ENCODE data around the gene PQBP1. TPM values are rescaled to one million over a fixed set of nuclear protein-coding genes. Genes with fewer than 3 reads are reported as not detected.

PQBP1 gene
- total RNA-seq, 1 donor from 2014 or later = 45.4 TPM

DNA sequence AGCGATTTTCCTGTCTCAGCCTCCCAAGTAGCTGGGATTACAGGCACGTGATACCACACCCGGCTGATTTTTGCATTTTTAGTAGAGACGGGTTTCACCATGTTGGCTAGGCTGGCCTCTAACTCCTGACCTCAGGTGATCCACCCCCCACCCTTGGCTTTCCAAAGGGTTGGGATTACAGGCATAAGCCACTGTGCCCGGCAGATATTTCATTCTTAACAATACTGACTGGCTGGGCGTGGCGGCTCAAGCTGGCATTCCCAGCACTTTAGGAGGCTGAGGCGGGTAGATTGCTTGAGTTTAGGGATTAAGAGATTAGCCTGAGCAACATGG is 1.3 kb downstream of the PQBP1 start:
- no peak overlapping the region for H3K4me3 ChIP-seq (ENCODE audit: low read length in 3 of 3)
- H3K9me3 ChIP-seq (ENCODE audit: control insufficient read depth in 3 of 3, low read length in 3 of 3) = no peaks in the 10 kb centered on the region
- H3K27ac ChIP-seq (ENCODE audit: low read depth, low read length) = no peak overlapping the region
- peaks cover 19 to 29% (median 22%) of the 10 kb centered on the region in 3 donors for H3K36me3 ChIP-seq (ENCODE audit: control insufficient read depth in 3 of 3, insufficient read depth in 3 of 3, low read length in 3 of 3)
- no peaks in the 10 kb centered on the region for H3K27me3 ChIP-seq (ENCODE audit: control insufficient read depth in 3 of 3, insufficient read depth in 3 of 3, low read length in 3 of 3)
- no peak overlapping the region for H3K9ac ChIP-seq (ENCODE audit: low read depth in 1 of 3, low read length in 3 of 3)
- peaks cover 10 to 19% (median 15%) of the 10 kb centered on the region in 3 donors for H3K4me1 ChIP-seq (ENCODE audit: control insufficient read depth in 3 of 3, insufficient read depth in 3 of 3, low read length in 3 of 3)

- H3K4me3 ChIP-seq (ENCODE audit: low read length in 3 of 3) = no peak overlapping the region
- H3K4me1 ChIP-seq (ENCODE audit: control insufficient read depth in 3 of 3, insufficient read depth in 3 of 3, low read length in 3 of 3) = peaks cover 10 to 19% (median 14%) of the 10 kb centered on the region in 3 donors
- no peak overlapping the region for H3K27ac ChIP-seq (ENCODE audit: low read depth, low read length)
- no peaks in the 10 kb centered on the region for H3K27me3 ChIP-seq (ENCODE audit: control insufficient read depth in 3 of 3, insufficient read depth in 3 of 3, low read length in 3 of 3)
- no peak overlapping the region for H3K9ac ChIP-seq (ENCODE audit: low read depth in 1 of 3, low read length in 3 of 3)
- H3K36me3 ChIP-seq (ENCODE audit: control insufficient read depth in 3 of 3, insufficient read depth in 3 of 3, low read length in 3 of 3) = peaks cover 19 to 29% (median 27%) of the 10 kb centered on the region in 3 donors
- H3K9me3 ChIP-seq (ENCODE audit: control insufficient read depth in 3 of 3, low read length in 3 of 3) = no peaks in the 10 kb centered on the region
Measured at GRCh38 chrX:48901069-48901468, 3.3 kb downstream of the PQBP1 start.

GRCh38 chrX:48902135-48902534 is 4.4 kb downstream of the PQBP1 start:
- Histone ChIP-seq H3K4me1 (ENCODE audit: control insufficient read depth in 3 of 3, insufficient read depth in 3 of 3, low read length in 3 of 3) (peaks cover 4 to 11% (median 7%) of the 10 kb centered on the region in 3 donors), H3K27ac (ENCODE audit: low read depth, low read length) (no peak overlapping the region), H3K9ac (ENCODE audit: low read depth in 1 of 3, low read length in 3 of 3) (no peak overlapping the region), H3K4me3 (ENCODE audit: low read length in 3 of 3) (no peak overlapping the region), H3K9me3 (ENCODE audit: control insufficient read depth in 3 of 3, low read length in 3 of 3) (no peaks in the 10 kb centered on the region), H3K36me3 (ENCODE audit: control insufficient read depth in 3 of 3, insufficient read depth in 3 of 3, low read length in 3 of 3) (peaks cover 19 to 31% (median 29%) of the 10 kb centered on the region in 3 donors), H3K27me3 (ENCODE audit: control insufficient read depth in 3 of 3, insufficient read depth in 3 of 3, low read length in 3 of 3) (no peaks in the 10 kb centered on the region)

DNA sequence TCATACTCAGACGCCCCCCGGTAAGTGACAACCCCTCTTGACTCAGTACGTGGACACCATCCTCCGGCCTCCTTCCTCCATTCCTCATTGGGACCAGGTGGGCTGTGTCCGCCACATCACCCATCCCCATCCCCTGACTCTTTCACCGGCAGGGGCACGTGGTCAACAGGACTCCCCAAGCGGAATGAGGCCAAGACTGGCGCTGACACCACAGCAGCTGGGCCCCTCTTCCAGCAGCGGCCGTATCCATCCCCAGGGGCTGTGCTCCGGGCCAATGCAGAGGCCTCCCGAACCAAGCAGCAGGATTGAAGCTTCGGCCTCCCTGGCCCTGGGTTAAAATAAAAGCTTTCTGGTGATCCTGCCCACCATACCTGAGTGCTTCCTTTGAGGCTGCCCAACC is 5.0 kb downstream of the PQBP1 start:
- Histone ChIP-seq H3K36me3 (ENCODE audit: control insufficient read depth in 3 of 3, insufficient read depth in 3 of 3, low read length in 3 of 3) (peaks cover 19 to 31% (median 29%) of the 10 kb centered on the region in 3 donors), H3K27me3 (ENCODE audit: control insufficient read depth in 3 of 3, insufficient read depth in 3 of 3, low read length in 3 of 3) (no peaks in the 10 kb centered on the region), H3K9me3 (ENCODE audit: control insufficient read depth in 3 of 3, low read length in 3 of 3) (no peaks in the 10 kb centered on the region), H3K4me1 (ENCODE audit: control insufficient read depth in 3 of 3, insufficient read depth in 3 of 3, low read length in 3 of 3) (peaks cover 4 to 11% (median 7%) of the 10 kb centered on the region in 3 donors), H3K27ac (ENCODE audit: low read depth, low read length) (no peak overlapping the region), H3K9ac (ENCODE audit: low read depth in 1 of 3, low read length in 3 of 3) (no peak overlapping the region), H3K4me3 (ENCODE audit: low read length in 3 of 3) (no peak overlapping the region)

GRCh38 chrX:48903290-48903689 is 5.6 kb downstream of the PQBP1 start:
- peaks cover 3 to 9% (median 6%) of the 10 kb centered on the region in 3 donors for H3K4me1 ChIP-seq (ENCODE audit: control insufficient read depth in 3 of 3, insufficient read depth in 3 of 3, low read length in 3 of 3)
- H3K36me3 ChIP-seq (ENCODE audit: control insufficient read depth in 3 of 3, insufficient read depth in 3 of 3, low read length in 3 of 3) = peaks cover 19 to 31% (median 29%) of the 10 kb centered on the region in 3 donors
- H3K9me3 ChIP-seq (ENCODE audit: control insufficient read depth in 3 of 3, low read length in 3 of 3) = no peaks in the 10 kb centered on the region
- no peak overlapping the region for H3K4me3 ChIP-seq (ENCODE audit: low read length in 3 of 3)
- H3K27ac ChIP-seq (ENCODE audit: low read depth, low read length) = no peak overlapping the region
- H3K27me3 ChIP-seq (ENCODE audit: control insufficient read depth in 3 of 3, insufficient read depth in 3 of 3, low read length in 3 of 3) = no peaks in the 10 kb centered on the region
- H3K9ac ChIP-seq (ENCODE audit: low read depth in 1 of 3, low read length in 3 of 3) = no peak overlapping the region

- no peaks in the 10 kb centered on the region for H3K9me3 ChIP-seq (ENCODE audit: control insufficient read depth in 3 of 3, low read length in 3 of 3)
- no peak overlapping the region for H3K9ac ChIP-seq (ENCODE audit: low read depth in 1 of 3, low read length in 3 of 3)
- no peak overlapping the region for H3K27ac ChIP-seq (ENCODE audit: low read depth, low read length)
- H3K36me3 ChIP-seq (ENCODE audit: control insufficient read depth in 3 of 3, insufficient read depth in 3 of 3, low read length in 3 of 3) = peaks cover 19 to 31% (median 29%) of the 10 kb centered on the region in 3 donors
- H3K4me3 ChIP-seq (ENCODE audit: low read length in 3 of 3) = no peak overlapping the region
- H3K4me1 ChIP-seq (ENCODE audit: control insufficient read depth in 3 of 3, insufficient read depth in 3 of 3, low read length in 3 of 3) = peaks cover 0 to 3% (median 0%) of the 10 kb centered on the region in 3 donors
- H3K27me3 ChIP-seq (ENCODE audit: control insufficient read depth in 3 of 3, insufficient read depth in 3 of 3, low read length in 3 of 3) = no peaks in the 10 kb centered on the region
Measured at GRCh38 chrX:48904180-48904579, 6.5 kb downstream of the PQBP1 start.

DNA sequence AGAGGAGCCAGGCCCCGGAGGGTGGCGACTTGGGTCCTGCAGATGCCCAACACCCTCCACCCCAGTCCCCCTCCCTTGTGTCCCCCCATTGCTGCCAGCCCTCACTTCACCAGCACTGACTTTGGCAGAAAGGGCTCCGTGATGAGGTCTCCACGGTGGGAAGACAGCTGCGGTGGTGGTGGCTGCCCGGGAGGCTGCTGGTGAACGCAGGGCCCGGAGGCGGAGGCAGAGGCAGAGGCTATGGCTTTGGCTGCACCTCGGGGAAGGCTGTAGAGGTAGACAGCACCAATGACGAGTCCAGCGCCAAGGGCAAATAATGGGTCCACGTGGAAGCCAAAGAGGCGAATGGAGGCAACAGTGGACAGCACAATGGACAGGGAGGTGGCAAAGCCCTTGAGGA is 6.9 kb downstream of the PQBP1 start:
- Histone ChIP-seq H3K36me3 (ENCODE audit: control insufficient read depth in 3 of 3, insufficient read depth in 3 of 3, low read length in 3 of 3) (peaks cover 19 to 31% (median 29%) of the 10 kb centered on the region in 3 donors), H3K4me1 (ENCODE audit: control insufficient read depth in 3 of 3, insufficient read depth in 3 of 3, low read length in 3 of 3) (no peaks in the 10 kb centered on the region), H3K9ac (ENCODE audit: low read depth in 1 of 3, low read length in 3 of 3) (no peak overlapping the region), H3K27me3 (ENCODE audit: control insufficient read depth in 3 of 3, insufficient read depth in 3 of 3, low read length in 3 of 3) (no peaks in the 10 kb centered on the region), H3K9me3 (ENCODE audit: control insufficient read depth in 3 of 3, low read length in 3 of 3) (no peaks in the 10 kb centered on the region), H3K4me3 (ENCODE audit: low read length in 3 of 3) (no peak overlapping the region), H3K27ac (ENCODE audit: low read depth, low read length) (no peak overlapping the region)

- no peak overlapping the region for H3K4me3 ChIP-seq (ENCODE audit: low read length in 3 of 3)
- H3K9ac ChIP-seq (ENCODE audit: low read depth in 1 of 3, low read length in 3 of 3) = no peak overlapping the region
- H3K36me3 ChIP-seq (ENCODE audit: control insufficient read depth in 3 of 3, insufficient read depth in 3 of 3, low read length in 3 of 3) = peaks cover 19 to 31% (median 29%) of the 10 kb centered on the region in 3 donors
- H3K27me3 ChIP-seq (ENCODE audit: control insufficient read depth in 3 of 3, insufficient read depth in 3 of 3, low read length in 3 of 3) = no peaks in the 10 kb centered on the region
- peaks cover 0 to under 1% (median 0%) of the 10 kb centered on the region in 3 donors for H3K4me1 ChIP-seq (ENCODE audit: control insufficient read depth in 3 of 3, insufficient read depth in 3 of 3, low read length in 3 of 3)
- no peak overlapping the region for H3K27ac ChIP-seq (ENCODE audit: low read depth, low read length)
- H3K9me3 ChIP-seq (ENCODE audit: control insufficient read depth in 3 of 3, low read length in 3 of 3) = no peaks in the 10 kb centered on the region
Measured at GRCh38 chrX:48905090-48905790, 7.5 kb downstream of the PQBP1 start.

DNA sequence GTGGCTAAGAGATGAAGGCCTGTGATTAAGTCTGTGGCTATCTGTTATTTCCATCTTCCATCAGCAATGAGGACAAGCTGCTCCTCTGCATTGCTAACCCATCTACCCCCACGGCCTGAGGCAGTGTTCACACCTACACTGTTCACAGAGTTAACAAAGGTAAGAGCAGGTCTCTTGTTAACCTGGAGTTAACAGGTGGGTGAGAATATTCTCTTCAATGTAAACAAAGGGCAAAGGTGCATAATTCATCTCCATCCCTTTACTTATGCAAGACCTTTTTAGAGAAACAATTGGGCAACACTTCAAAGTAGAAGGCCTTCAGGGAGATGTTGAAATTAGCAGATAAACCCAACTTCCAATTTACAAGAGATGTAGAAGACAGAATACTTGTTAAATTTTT is 10.9 kb downstream of the PQBP1 start:
- peaks cover 0 to 12% (median 6%) of the 10 kb centered on the region in 3 donors for H3K36me3 ChIP-seq (ENCODE audit: control insufficient read depth in 3 of 3, insufficient read depth in 3 of 3, low read length in 3 of 3)
- H3K4me3 ChIP-seq (ENCODE audit: low read length in 3 of 3) = no peak overlapping the region
- no peak overlapping the region for H3K9ac ChIP-seq (ENCODE audit: low read depth in 1 of 3, low read length in 3 of 3)
- H3K27me3 ChIP-seq (ENCODE audit: control insufficient read depth in 3 of 3, insufficient read depth in 3 of 3, low read length in 3 of 3) = no peaks in the 10 kb centered on the region
- no peaks in the 10 kb centered on the region for H3K9me3 ChIP-seq (ENCODE audit: control insufficient read depth in 3 of 3, low read length in 3 of 3)
- H3K27ac ChIP-seq (ENCODE audit: low read depth, low read length) = no peak overlapping the region
- peaks cover 11 to 16% (median 14%) of the 10 kb centered on the region in 3 donors for H3K4me1 ChIP-seq (ENCODE audit: control insufficient read depth in 3 of 3, insufficient read depth in 3 of 3, low read length in 3 of 3)

DNA sequence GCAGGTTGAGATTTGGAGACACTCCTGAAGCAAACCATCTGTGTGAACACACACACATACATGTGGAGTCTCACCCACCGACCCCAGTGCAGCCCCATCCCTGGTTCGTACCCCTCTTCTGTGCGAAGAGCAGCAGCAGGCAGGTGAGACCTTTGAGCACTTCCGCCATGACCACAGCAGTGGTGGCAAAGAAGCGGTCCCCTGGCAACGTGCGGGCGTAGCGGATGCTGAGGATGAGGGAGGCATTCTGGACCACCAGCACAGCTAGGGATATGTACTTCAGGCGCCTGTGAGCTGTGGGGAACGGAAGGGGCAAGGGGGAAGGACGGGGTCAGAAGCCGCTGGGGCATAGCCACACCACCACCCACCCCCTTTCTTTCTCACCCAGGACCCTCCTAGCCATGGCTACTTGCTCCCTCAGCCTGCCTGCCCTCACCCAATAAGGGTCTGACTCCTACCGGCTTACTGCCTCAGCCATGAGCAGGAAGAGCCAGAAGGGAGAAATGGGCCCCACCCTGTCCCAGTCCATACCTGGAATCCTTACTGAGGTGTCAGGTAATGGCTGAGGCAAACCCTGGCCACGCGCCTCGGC is 12.1 kb downstream of the PQBP1 start:
- Histone ChIP-seq H3K9ac (ENCODE audit: low read depth in 1 of 3, low read length in 3 of 3) (no peak overlapping the region), H3K9me3 (ENCODE audit: control insufficient read depth in 3 of 3, low read length in 3 of 3) (no peaks in the 10 kb centered on the region), H3K36me3 (ENCODE audit: control insufficient read depth in 3 of 3, insufficient read depth in 3 of 3, low read length in 3 of 3) (peaks cover 0 to 14% (median 4%) of the 10 kb centered on the region in 3 donors), H3K27ac (ENCODE audit: low read depth, low read length) (no peak overlapping the region), H3K27me3 (ENCODE audit: control insufficient read depth in 3 of 3, insufficient read depth in 3 of 3, low read length in 3 of 3) (no peaks in the 10 kb centered on the region), H3K4me3 (ENCODE audit: low read length in 3 of 3) (no peak overlapping the region), H3K4me1 (ENCODE audit: control insufficient read depth in 3 of 3, insufficient read depth in 3 of 3, low read length in 3 of 3) (peaks cover 11 to 16% (median 14%) of the 10 kb centered on the region in 3 donors)
